BJ (cell line): Measurements from ENCODE around the gene LAMA2. TPM values are rescaled to one million over a fixed set of nuclear protein-coding genes. Genes with fewer than 3 reads are reported as not detected.

ENCODE experiments used
- CTCF ChIA-PET: fragments of 350-600 bp; formaldehyde crosslinking; extraction: SDS; loops from one replicate; lab custom pipeline; 2021; ENCODE audit warnings: antibody characterized with exemption, inconsistent platforms; lab: Yijun Ruan, JAX
- POLR2A ChIA-PET: fragments of 300-600 bp; sonication (Branson Sonifier 250); formaldehyde crosslinking; extraction: SDS; loops from one replicate; lab custom pipeline; 2021; ENCODE audit warnings: antibody characterized with exemption; lab: Charles Lee
- DNase-seq: peaks from one replicate; pipeline ENCODE4 v3.0.0-alpha.2; 2011; ENCODE audit warnings: low read depth
- H3K27me3 ChIP-seq: 2 replicates; pipeline ENCODE4 v1.6.0; 2011; ENCODE audit warnings: low read length; ENCODE audit not compliant: control insufficient read depth, insufficient read depth
- H3K36me3 ChIP-seq: 2 replicates; pipeline ENCODE4 v1.5.1; 2011; ENCODE audit warnings: low read length; ENCODE audit not compliant: control insufficient read depth, insufficient read depth
- H3K4me3 ChIP-seq: 2 replicates; pipeline ENCODE4 v1.5.1; 2011; ENCODE audit warnings: low read depth, mild to moderate bottlenecking, control low read depth, low read length
- CTCF ChIP-seq: IDR thresholded peaks from 2 replicates; pipeline ENCODE4 v1.5.1; 2011; ENCODE audit warnings: low read depth, mild to moderate bottlenecking, control low read depth, inconsistent platforms, low read length, moderate library complexity; ENCODE audit not compliant: insufficient read depth
- polyA plus RNA-seq: library from polyadenylated mRNA; depleted of rRNA; stranded (reverse); fragments of >200 nt; gene quantifications from 2 replicates; pipeline ENCODE4 v1.2.3, GENCODE V29; 2011

LAMA2 gene
- polyA plus RNA-seq, 1 experiment, result 50.0 TPM

DNA sequence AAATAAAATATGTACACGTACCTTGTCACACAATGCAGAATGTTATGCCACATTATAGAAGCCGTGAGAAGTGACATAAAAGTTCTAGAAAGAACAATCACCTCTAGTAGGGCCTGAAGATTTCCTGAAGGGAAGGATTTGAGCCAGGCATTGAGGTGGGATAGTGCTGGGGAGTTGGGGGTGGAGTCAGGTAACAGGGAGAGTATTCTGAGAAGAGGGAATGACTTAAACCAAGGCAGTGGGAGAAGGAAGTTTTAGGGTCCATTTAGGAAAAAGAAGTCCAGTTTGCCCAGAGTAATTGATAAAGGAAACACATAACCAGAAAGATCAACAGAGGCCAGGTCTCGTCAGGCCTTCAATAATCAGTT is 564.2 kb downstream of the LAMA2 start:
- CTCF ChIA-PET, result no interaction called here
- no peak for TF ChIP-seq CTCF
- no peak for DNase-seq

GRCh38 chr6:129448965-129449364 is 566.0 kb downstream of the LAMA2 start:
- Histone ChIP-seq H3K36me3 (no peaks in the 10 kb centered on the region), H3K4me3 (no peak overlapping the region), H3K27me3 (no peaks in the 10 kb centered on the region)
- no peak for DNase-seq
- ChIA-PET CTCF (no interaction called here), POLR2A (no interaction called here)
- TF ChIP-seq CTCF, result no peak

More for the DNA sequence above, 564.2 kb downstream of the LAMA2 start:
- no peaks in the 10 kb centered on the region for H3K27me3 ChIP-seq
- POLR2A ChIA-PET, result no interaction called here
- no peak overlapping the region for H3K4me3 ChIP-seq
- no peaks in the 10 kb centered on the region for H3K36me3 ChIP-seq

- Histone ChIP-seq H3K27me3 (no peaks in the 10 kb centered on the region), H3K4me3 (no peak overlapping the region), H3K36me3 (no peaks in the 10 kb centered on the region)
- ChIA-PET CTCF (no interaction called here), POLR2A (no interaction called here)
- no peak for TF ChIP-seq CTCF
- DNase-seq, result no peak
These were observed 568.2 kb downstream of the LAMA2 start for GRCh38 chr6:129451187-129451586.

DNA sequence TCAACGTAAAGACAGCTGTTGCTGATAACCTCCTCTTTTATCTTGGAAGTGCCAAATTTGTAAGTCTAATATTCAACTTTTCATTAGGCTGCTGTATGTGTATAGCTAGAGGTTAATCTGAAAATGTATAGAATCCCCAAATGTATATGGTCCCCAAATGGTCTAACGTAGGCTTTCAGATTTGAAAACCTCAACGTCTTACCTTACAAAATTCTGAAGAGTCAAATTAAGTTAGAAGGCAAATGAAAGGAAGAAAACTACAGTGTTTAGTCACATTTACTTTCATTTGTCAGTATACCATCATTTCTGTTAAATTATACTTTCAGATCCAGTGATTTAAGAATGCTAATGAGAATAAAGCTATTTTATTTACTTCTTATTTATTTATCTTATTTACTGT is 570.1 kb downstream of the LAMA2 start:
- no peaks in the 10 kb centered on the region for H3K36me3 ChIP-seq
- ChIA-PET POLR2A (no interaction called here), CTCF (interaction anchor here (2.1 kb wide), 1 partner anchor 12 kb away, joined by 7 read pairs; no protein-coding TSS in a partner anchor)
- no peaks in the 10 kb centered on the region for H3K27me3 ChIP-seq
- no peak for DNase-seq
- no peak for TF ChIP-seq CTCF
- no peak overlapping the region for H3K4me3 ChIP-seq

DNA sequence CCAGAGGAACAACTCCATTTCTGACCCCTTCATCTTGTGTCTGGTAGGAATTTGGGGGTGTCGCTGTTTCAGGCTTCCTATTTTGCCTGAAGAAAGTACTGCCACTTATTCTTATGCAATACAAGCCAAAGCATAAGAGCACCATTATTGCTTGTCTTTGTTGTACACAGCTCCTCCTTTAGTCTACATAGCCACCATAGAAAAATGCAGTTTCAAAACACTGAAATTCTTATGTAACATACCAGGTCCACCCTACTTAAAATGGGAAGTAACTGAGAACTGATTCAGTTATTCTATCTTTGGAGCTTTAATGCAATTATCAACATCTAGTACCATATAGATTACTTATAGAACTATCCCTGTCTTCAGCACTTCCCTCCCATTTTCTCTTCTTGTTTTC is 571.5 kb downstream of the LAMA2 start:
- no peak for DNase-seq
- ChIA-PET CTCF (interaction anchor here (0.6 kb wide), 1 partner anchor 43 kb away, joined by 3 read pairs; no protein-coding TSS in a partner anchor), POLR2A (no interaction called here)
- TF ChIP-seq CTCF, result no peak
- Histone ChIP-seq H3K4me3 (no peak overlapping the region), H3K36me3 (no peaks in the 10 kb centered on the region), H3K27me3 (no peaks in the 10 kb centered on the region)
